ENCODE results near the gene DLGAP5.

The DLGAP5 gene

GRCh38 chr14:55194656-55195355, 3.4 kb upstream of the DLGAP5 start:
- no peak overlapping the region for H3K27ac ChIP-seq (ENCODE audit: low read depth, low read length)
- H4K20me1 ChIP-seq (ENCODE audit: control insufficient read depth, insufficient read depth, low read depth, low read length), result no peaks in the 10 kb centered on the region
- no peak overlapping the region for H3K4me3 ChIP-seq (ENCODE audit: low read length)
- H3K4me1 ChIP-seq (ENCODE audit: control insufficient read depth, low read length), result peaks cover 14% of the 10 kb centered on the region
- H3K9me2 ChIP-seq (replicated peaks; ENCODE audit: control insufficient read depth, low read length), result no peaks in the 10 kb centered on the region
- peaks cover 3% of the 10 kb centered on the region; the same call in 1 of the 2 replicates for H3K27me3 ChIP-seq (ENCODE audit: control insufficient read depth, low read length)
- H3F3A ChIP-seq (ENCODE audit: control insufficient read depth, insufficient read depth), result no peaks in the 10 kb centered on the region
- H3K36me3 ChIP-seq (ENCODE audit: control insufficient read depth, low read length), result peaks cover 7% of the 10 kb centered on the region; the same call in 1 of the 2 replicates
- no peaks in the 10 kb centered on the region for H3K9me3 ChIP-seq (ENCODE audit: control insufficient read depth, insufficient read depth, low read length)
- H3K4me2 ChIP-seq (ENCODE audit: low read length), result no peak overlapping the region
- no peak for TF ChIP-seq EZH2phosphoT487 (IDR thresholded peaks at IDR 0.05; ENCODE audit: borderline replicate concordance, low read length)
- TF ChIP-seq, protein P1, sequence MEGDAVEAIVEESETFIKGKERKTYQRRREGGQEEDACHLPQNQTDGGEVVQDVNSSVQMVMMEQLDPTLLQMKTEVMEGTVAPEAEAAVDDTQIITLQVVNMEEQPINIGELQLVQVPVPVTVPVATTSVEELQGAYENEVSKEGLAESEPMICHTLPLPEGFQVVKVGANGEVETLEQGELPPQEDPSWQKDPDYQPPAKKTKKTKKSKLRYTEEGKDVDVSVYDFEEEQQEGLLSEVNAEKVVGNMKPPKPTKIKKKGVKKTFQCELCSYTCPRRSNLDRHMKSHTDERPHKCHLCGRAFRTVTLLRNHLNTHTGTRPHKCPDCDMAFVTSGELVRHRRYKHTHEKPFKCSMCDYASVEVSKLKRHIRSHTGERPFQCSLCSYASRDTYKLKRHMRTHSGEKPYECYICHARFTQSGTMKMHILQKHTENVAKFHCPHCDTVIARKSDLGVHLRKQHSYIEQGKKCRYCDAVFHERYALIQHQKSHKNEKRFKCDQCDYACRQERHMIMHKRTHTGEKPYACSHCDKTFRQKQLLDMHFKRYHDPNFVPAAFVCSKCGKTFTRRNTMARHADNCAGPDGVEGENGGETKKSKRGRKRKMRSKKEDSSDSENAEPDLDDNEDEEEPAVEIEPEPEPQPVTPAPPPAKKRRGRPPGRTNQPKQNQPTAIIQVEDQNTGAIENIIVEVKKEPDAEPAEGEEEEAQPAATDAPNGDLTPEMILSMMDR (IDR thresholded peaks at IDR 0.05; ENCODE audit: low read depth, low read length, poor library complexity, severe bottlenecking), result no peak
- H3K79me2 ChIP-seq (ENCODE audit: control insufficient read depth, low read length), result peaks cover 16% of the 10 kb centered on the region

- H3K4me2 ChIP-seq (ENCODE audit: low read length), result peak overlapping the region; percentile 80
- H3K4me3 ChIP-seq (ENCODE audit: low read length), result peak overlapping the region; percentile 93
- no peaks in the 10 kb centered on the region for H3K27me3 ChIP-seq (ENCODE audit: control insufficient read depth, low read length)
- H3F3A ChIP-seq (ENCODE audit: control insufficient read depth, insufficient read depth), result no peaks in the 10 kb centered on the region
- H4K20me1 ChIP-seq (ENCODE audit: control insufficient read depth, insufficient read depth, low read depth, low read length), result no peaks in the 10 kb centered on the region
- H3K27ac ChIP-seq (ENCODE audit: low read depth, low read length), result no peak overlapping the region
- no peaks in the 10 kb centered on the region for H3K9me3 ChIP-seq (ENCODE audit: control insufficient read depth, insufficient read depth, low read length)
- TF ChIP-seq, protein P1 (IDR thresholded peaks at IDR 0.05; ENCODE audit: low read depth, low read length, poor library complexity, severe bottlenecking), result no peak
- TF ChIP-seq EZH2phosphoT487 (IDR thresholded peaks at IDR 0.05; ENCODE audit: borderline replicate concordance, low read length), result no peak
- H3K4me1 ChIP-seq (ENCODE audit: control insufficient read depth, low read length), result peaks cover 25% of the 10 kb centered on the region
- H3K79me2 ChIP-seq (ENCODE audit: control insufficient read depth, low read length), result peaks cover 41% of the 10 kb centered on the region
- no peaks in the 10 kb centered on the region for H3K9me2 ChIP-seq (replicated peaks; ENCODE audit: control insufficient read depth, low read length)
- peaks cover 29% of the 10 kb centered on the region for H3K36me3 ChIP-seq (ENCODE audit: control insufficient read depth, low read length)
Measured at GRCh38 chr14:55192054-55192621, 753 bp upstream of the DLGAP5 start.

DNA sequence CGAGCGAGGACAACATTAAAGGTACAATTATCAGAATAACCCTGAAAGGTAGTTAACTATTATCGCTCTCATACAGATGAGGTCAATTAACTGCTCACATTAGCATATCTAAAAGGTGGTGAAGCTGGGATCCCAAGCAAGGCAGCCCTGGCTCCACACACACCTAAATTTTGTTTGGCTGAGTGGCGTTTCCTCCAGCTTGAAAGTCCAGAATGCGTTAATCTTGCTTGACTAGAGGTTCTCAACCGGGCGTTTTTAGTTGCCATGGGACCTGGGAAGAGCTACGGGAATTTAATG, 531 bp downstream of the DLGAP5 start:
- TF ChIP-seq, protein P1 (IDR thresholded peaks at IDR 0.05; ENCODE audit: low read depth, low read length, poor library complexity, severe bottlenecking), result no peak
- TF ChIP-seq EZH2phosphoT487 (IDR thresholded peaks at IDR 0.05; ENCODE audit: borderline replicate concordance, low read length), result no peak
- peaks cover 50% of the 10 kb centered on the region for H3K79me2 ChIP-seq (ENCODE audit: control insufficient read depth, low read length)
- H3K4me1 ChIP-seq (ENCODE audit: control insufficient read depth, low read length), result peaks cover 25% of the 10 kb centered on the region
- peak overlapping the region; percentile 55 for H3K27ac ChIP-seq (ENCODE audit: low read depth, low read length)
- H3K9me2 ChIP-seq (replicated peaks; ENCODE audit: control insufficient read depth, low read length), result no peaks in the 10 kb centered on the region
- peak overlapping the region; percentile 93 for H3K4me3 ChIP-seq (ENCODE audit: low read length)
- H4K20me1 ChIP-seq (ENCODE audit: control insufficient read depth, insufficient read depth, low read depth, low read length), result no peaks in the 10 kb centered on the region
- no peaks in the 10 kb centered on the region for H3F3A ChIP-seq (ENCODE audit: control insufficient read depth, insufficient read depth)
- no peaks in the 10 kb centered on the region for H3K27me3 ChIP-seq (ENCODE audit: control insufficient read depth, low read length)
- H3K9me3 ChIP-seq (ENCODE audit: control insufficient read depth, insufficient read depth, low read length), result no peaks in the 10 kb centered on the region
- H3K36me3 ChIP-seq (ENCODE audit: control insufficient read depth, low read length), result peaks cover 34% of the 10 kb centered on the region
- H3K4me2 ChIP-seq (ENCODE audit: low read length), result peak overlapping the region; percentile 80
